K562 (cell line): ENCODE data around the gene CLDN7. TPM values are rescaled to one million over a fixed set of nuclear protein-coding genes. Genes with fewer than 3 reads are reported as not detected.
A peak's percentile ranks its signal among the peaks of the same experiment; 100 is the strongest.

Source experiments
- ATAC-seq: fragments of 200-7000 bp; cut with Tn5 transposase; 3 replicates; pipeline ENCODE4 v1.9.1; 2020; ENCODE audit warnings: moderate library complexity
- BruUV-seq: library from RNA; stranded (reverse); fragments of 400-500 nt; replicated peaks from 2 replicates; lab custom pipeline; 2021; lab: Mats Ljungman, UMichigan
- CTCF ChIA-PET: fragments of 300-600 bp; formaldehyde crosslinking; extraction: SDS; loops from one replicate; lab custom pipeline; 2021; ENCODE audit warnings: low intra/inter-chr PET ratio; lab: Yijun Ruan, JAX
- POLR2A ChIA-PET: fragments of 300-600, 350-650 bp; sonication (Branson Sonifier 250); formaldehyde crosslinking; extraction: SDS; loops from one replicate; lab custom pipeline; 2021; ENCODE audit warnings: antibody characterized with exemption, inconsistent platforms; lab: Yijun Ruan, JAX
- DNase-seq, 4 experiments: peaks; one replicate each; pipeline versions ENCODE4 v3.0.0 to v3.0.0-alpha.2; 2011 to 2018; ENCODE audit warnings: low spot score in 3 of 4, mixed read lengths in 3 of 4; ENCODE audit errors: extremely low read depth in 1 of 4
- FAIRE-seq: peaks from 2 replicates; lab custom pipeline; 2011; peaks lifted over from hg19 to GRCh38; lab: Jason Lieb, UNC
- H2AFZ ChIP-seq: 2 replicates; pipeline ENCODE4 v1.6.0; 2011; ENCODE audit warnings: low read depth, low read length, control low read depth, inconsistent platforms
- H3K27ac ChIP-seq: fragments of 200-600 bp; 3 replicates; pipeline ENCODE4 v1.8.0; 2011; ENCODE audit warnings: low read depth, mild to moderate bottlenecking, control low read depth, inconsistent platforms, low read length, moderate library complexity, mixed read lengths; ENCODE audit errors: extremely low read depth
- H3K27me3 ChIP-seq, 2 experiments: fragments of 300-600 bp in 1 of 2; 2 replicates in 1 of 2; 3 replicates in 1 of 2; pipeline versions ENCODE4 v1.6.0 to v1.8.0; 2011; ENCODE audit warnings: inconsistent platforms in 2 of 2, low read length in 2 of 2, mild to moderate bottlenecking in 1 of 2, mixed read lengths in 1 of 2, moderate library complexity in 1 of 2; ENCODE audit not compliant: control insufficient read depth in 2 of 2, insufficient read depth in 2 of 2
- H3K36me3 ChIP-seq: fragments of 300-600 bp; 3 replicates; pipeline ENCODE4 v1.8.0; 2011; ENCODE audit warnings: mild to moderate bottlenecking, low read length, inconsistent platforms; ENCODE audit not compliant: control insufficient read depth, insufficient read depth
- H3K4me1 ChIP-seq, 2 experiments: fragments of 200-600 bp in 1 of 2; replicated peaks in 1 of 2; 2 replicates in 1 of 2; 3 replicates in 1 of 2; pipeline versions ENCODE4 v1.5.1 to v1.8.0; 2011; ENCODE audit warnings: inconsistent platforms in 2 of 2, low read length in 2 of 2, mild to moderate bottlenecking in 1 of 2, mixed read lengths in 1 of 2, moderate library complexity in 1 of 2; ENCODE audit not compliant: control insufficient read depth in 2 of 2, insufficient read depth in 2 of 2
- H3K4me2 ChIP-seq: 2 replicates; pipeline ENCODE4 v1.6.1; 2011; ENCODE audit warnings: low read length, control low read depth, inconsistent platforms, mixed read lengths; ENCODE audit not compliant: insufficient read depth
- H3K4me3 ChIP-seq: fragments of 200-600 bp; sonication (generic), shearing (Covaris generic); 2 replicates; pipeline ENCODE4 v1.5.1; 2016; ENCODE audit warnings: control low read depth, inconsistent platforms
- H3K79me2 ChIP-seq: fragments of 200-600 bp; 3 replicates; pipeline ENCODE4 v1.8.0; 2011; ENCODE audit warnings: low read length, inconsistent platforms; ENCODE audit not compliant: control insufficient read depth, insufficient read depth
- H3K9ac ChIP-seq, 2 experiments: 2 replicates each; pipeline versions ENCODE4 v1.6.0 to v1.6.1; 2011; ENCODE audit warnings: low read depth in 2 of 2, low read length in 2 of 2, control low read depth in 1 of 2, inconsistent platforms in 1 of 2, mild to moderate bottlenecking in 1 of 2, mixed read lengths in 1 of 2; ENCODE audit not compliant: insufficient read depth in 1 of 2
- H3K9me1 ChIP-seq: one replicate; pipeline ENCODE4 v1.6.0; 2011; ENCODE audit warnings: inconsistent platforms, mild to moderate bottlenecking, low read length, moderate library complexity; ENCODE audit not compliant: control insufficient read depth, insufficient read depth
- H3K9me3 ChIP-seq: replicated peaks from 2 replicates; pipeline ENCODE4 v1.5.1; 2011; ENCODE audit warnings: low read depth, low read length, inconsistent platforms; ENCODE audit not compliant: control insufficient read depth, insufficient read depth
- H4K20me1 ChIP-seq: replicated peaks from 2 replicates; pipeline ENCODE4 v1.6.1; 2011; ENCODE audit warnings: low read length, inconsistent platforms, mixed read lengths; ENCODE audit not compliant: control insufficient read depth, insufficient read depth
- NFYB ChIP-seq: IDR thresholded peaks from 2 replicates; pipeline ENCODE4 v1.6.1; 2011; ENCODE audit warnings: mild to moderate bottlenecking, moderate library complexity; ENCODE audit not compliant: insufficient read length; ENCODE audit errors: extremely low read depth
- SUPT5H ChIP-seq: fragments of 450-650 bp; IDR thresholded peaks from 2 replicates; pipeline ENCODE4 v1.6.1; 2016
- TRIM24 ChIP-seq, 2 experiments: fragments of 450-650 bp; IDR thresholded peaks; 2 replicates each; pipeline ENCODE4 v1.6.1; 2016
- ZNF165 ChIP-seq: fragments of 250-450 bp; sonication (Bioruptor Pico); IDR thresholded peaks from 2 replicates; pipeline ENCODE4 v1.4.0; 2020; ENCODE audit warnings: borderline replicate concordance
- WGBS: fragments of 100-300 bp; shearing (Covaris generic); methylation state at CpG from one replicate; pipeline ENCODE4 v1.1.6; 2016; ENCODE audit warnings: low coverage, mixed read lengths; ENCODE audit not compliant: insufficient coverage; ENCODE audit errors: missing lambda C conversion rate; 5-methylcytosine and 5-hydroxymethylcytosine counted together
- in situ Hi-C: fragments of 300-500 bp; cut with MboI; formaldehyde crosslinking; loops from 4 replicates; pipeline ENCODE4 v1.15.0; 2018; ENCODE audit warnings: inconsistent platforms, mixed read lengths
- intact Hi-C: fragments of 100-400 bp; cut with micrococcal nuclease; formaldehyde crosslinking; loops from 2 replicates; pipeline ENCODE4 v1.14.2; 2022
- polyA plus RNA-seq, 8 experiments: library from polyadenylated mRNA; depleted of rRNA in 4 of 8; stranded (reverse) in 5 of 8; unstranded in 3 of 8; fragments of >200 nt; fragmentation: Nextera tagmentation in 2 of 8; fragmentation: Illumina TruSeq in 1 of 8; extraction: Ambion mirVana in 2 of 8; extraction: Trizol in 1 of 8; gene quantifications; 2 replicates each; pipeline versions ENCODE4 v1.2.1 to v1.2.3, GENCODE V29; 2011 to 2014; ENCODE audit warnings: inconsistent platforms in 1 of 8, missing spikeins in 1 of 8
- total RNA-seq, 7 experiments: library from RNA; depleted of rRNA in 6 of 7; stranded (reverse); fragments of >200 nt in 6 of 7; fragmentation: Illumina TruSeq in 2 of 7; extraction: Trizol in 2 of 7; gene quantifications; 2 replicates each; pipeline versions ENCODE4 v1.2.1 to v1.2.3, GENCODE V29; 2011 to 2021; ENCODE audit warnings: low replicate concordance in 1 of 7
- TF ChIP-seq, protein P1 (sequence below): sonication (generic); formaldehyde crosslinking; IDR thresholded peaks from 2 replicates; pipeline ENCODE4 v1.8.0; 2022; ENCODE audit warnings: missing genetic modification reagents, mild to moderate bottlenecking, borderline replicate concordance

Gene CLDN7
- total and polyA plus RNA-seq, 9 of the 15 experiments (the other 6 are each of a cell fraction or from before 2014, with no cell fraction given) = 2.2 to 14.5 (median 7.6) TPM

DNA sequence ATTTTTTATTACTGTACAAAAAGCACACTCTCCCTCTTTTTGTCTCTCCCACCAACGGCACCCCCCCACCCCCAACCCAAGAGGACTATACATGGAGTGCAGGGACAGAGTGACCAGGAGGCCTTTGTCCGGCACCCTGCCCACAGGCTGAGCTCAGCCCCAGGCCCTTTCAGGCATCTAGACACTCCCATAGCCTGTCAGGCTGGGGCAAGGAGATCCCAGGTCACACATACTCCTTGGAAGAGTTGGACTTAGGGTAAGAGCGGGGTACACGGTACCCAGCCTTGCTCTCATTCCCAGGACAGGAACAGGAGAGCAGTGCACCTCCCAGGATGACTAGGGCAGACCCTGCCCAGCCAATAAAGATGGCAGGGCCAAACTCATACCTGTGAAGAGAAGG is 2.1 kb downstream of the CLDN7 start:
- H3K4me2 ChIP-seq = no peak overlapping the region
- H2AFZ ChIP-seq = no peak overlapping the region
- H3K27ac ChIP-seq = no peak overlapping the region
- H3K36me3 ChIP-seq = peaks cover 47% of the 10 kb centered on the region; the same call in 2 of the 3 replicates
- DNase-seq (no peak), FAIRE-seq (no peak), ATAC-seq (no peak)
- no peaks in the 10 kb centered on the region for H3K9me3 ChIP-seq
- no peaks in the 10 kb centered on the region for H3K27me3 ChIP-seq
- no peaks in the 10 kb centered on the region for H3K9me1 ChIP-seq
- no peak overlapping the region; a peak in 1 of 4 replicates for H3K9ac ChIP-seq
- in situ Hi-C loops = no loop called here
- H3K4me3 ChIP-seq = no peak overlapping the region
- no peaks in the 10 kb centered on the region for H4K20me1 ChIP-seq
- 100% methylated on average over 2 of the region's 4 CpGs for WGBS
- H3K4me1 ChIP-seq = peaks cover 10 to 35% of the 10 kb centered on the region in 2 experiments; a peak in 4 of 5 replicates
- no peaks in the 10 kb centered on the region for H3K79me2 ChIP-seq
- POLR2A ChIA-PET = interaction anchor here (0.6 to 1.6 kb wide), 4 partner anchors 9 to 651 kb away, joined by 3 to 10 read pairs (median 4); partner anchors contain the start of genes CTDNEP1 and GABARAP
- intact Hi-C loops = no loop called here
- CTCF ChIA-PET = no interaction called here
- BruUV-seq = no TSS peak
- TF ChIP-seq NFYB (no peak), SUPT5H (0 out of 2 replicates have a peak, but pooled peaks have one; percentile 46)

DNA sequence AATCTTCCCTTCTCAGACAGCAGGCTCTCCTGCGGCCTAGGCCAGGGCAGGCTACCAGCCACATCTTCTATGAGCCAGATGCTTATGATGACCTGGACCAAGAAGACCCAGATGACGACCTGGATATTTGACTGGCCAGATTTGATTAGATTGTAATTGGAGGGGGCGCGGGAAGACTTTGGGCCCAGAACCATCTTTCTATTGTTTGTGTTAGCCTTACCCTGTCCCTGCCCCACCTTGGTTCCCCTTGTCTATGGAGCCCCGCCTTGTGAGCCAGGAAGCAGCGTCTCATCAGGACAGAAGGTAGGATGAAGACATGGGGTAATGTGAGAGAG is 2.8 kb downstream of the CLDN7 start:
- no TSS peak for BruUV-seq

More for the DNA sequence above, 2.8 kb downstream of the CLDN7 start:
- H3K9ac ChIP-seq = no peak overlapping the region
- no peaks in the 10 kb centered on the region for H3K79me2 ChIP-seq
- no peaks in the 10 kb centered on the region for H3K9me3 ChIP-seq
- no peak overlapping the region for H3K27ac ChIP-seq
- H4K20me1 ChIP-seq = no peaks in the 10 kb centered on the region
- H3K4me1 ChIP-seq = peaks cover 8 to 35% of the 10 kb centered on the region in 2 experiments; a peak in 4 of 5 replicates
- in situ Hi-C loops (no loop called here), intact Hi-C loops (no loop called here)
- ATAC-seq (no peak), FAIRE-seq (no peak), DNase-seq (no peak)
- no peak overlapping the region for H2AFZ ChIP-seq
- H3K4me2 ChIP-seq = no peak overlapping the region
- no peak overlapping the region for H3K4me3 ChIP-seq
- TF ChIP-seq NFYB (no peak), TRIM24 (IDR thresholded peaks at IDR 0.05) (no peak), ZNF165 (CRISPR knock-in tag) (no peak)
- TF ChIP-seq, protein P1, sequence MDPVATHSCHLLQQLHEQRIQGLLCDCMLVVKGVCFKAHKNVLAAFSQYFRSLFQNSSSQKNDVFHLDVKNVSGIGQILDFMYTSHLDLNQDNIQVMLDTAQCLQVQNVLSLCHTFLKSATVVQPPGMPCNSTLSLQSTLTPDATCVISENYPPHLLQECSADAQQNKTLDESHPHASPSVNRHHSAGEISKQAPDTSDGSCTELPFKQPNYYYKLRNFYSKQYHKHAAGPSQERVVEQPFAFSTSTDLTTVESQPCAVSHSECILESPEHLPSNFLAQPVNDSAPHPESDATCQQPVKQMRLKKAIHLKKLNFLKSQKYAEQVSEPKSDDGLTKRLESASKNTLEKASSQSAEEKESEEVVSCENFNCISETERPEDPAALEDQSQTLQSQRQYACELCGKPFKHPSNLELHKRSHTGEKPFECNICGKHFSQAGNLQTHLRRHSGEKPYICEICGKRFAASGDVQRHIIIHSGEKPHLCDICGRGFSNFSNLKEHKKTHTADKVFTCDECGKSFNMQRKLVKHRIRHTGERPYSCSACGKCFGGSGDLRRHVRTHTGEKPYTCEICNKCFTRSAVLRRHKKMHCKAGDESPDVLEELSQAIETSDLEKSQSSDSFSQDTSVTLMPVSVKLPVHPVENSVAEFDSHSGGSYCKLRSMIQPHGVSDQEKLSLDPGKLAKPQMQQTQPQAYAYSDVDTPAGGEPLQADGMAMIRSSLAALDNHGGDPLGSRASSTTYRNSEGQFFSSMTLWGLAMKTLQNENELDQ (CRISPR knock-in tag) = no peak
- POLR2A ChIA-PET = interaction anchor here (0.6 to 1.6 kb wide), 4 partner anchors 8 to 651 kb away, joined by 3 to 10 read pairs (median 4); partner anchors contain the start of genes CTDNEP1 and GABARAP
- CTCF ChIA-PET = no interaction called here
- peaks cover 52% of the 10 kb centered on the region; the same call in 2 of the 3 replicates for H3K36me3 ChIP-seq
- no peaks in the 10 kb centered on the region for H3K9me1 ChIP-seq
- no peaks in the 10 kb centered on the region for H3K27me3 ChIP-seq
- 91% methylated on average over 6 of the region's 6 CpGs for WGBS
